HEK293T (cell line): Measurements from ENCODE around the gene TTLL12.

Experiments
- CTCF ChIA-PET: fragments of 350-600 bp; formaldehyde crosslinking; extraction: SDS; loops from one replicate; lab custom pipeline; 2021; ENCODE audit warnings: antibody characterized with exemption, inconsistent platforms; lab: Yijun Ruan, JAX
- POLR2A ChIA-PET: fragments of 350-600 bp; formaldehyde crosslinking; extraction: SDS; loops from one replicate; lab custom pipeline; 2020; ENCODE audit warnings: antibody characterized with exemption, inconsistent platforms; lab: Yijun Ruan, JAX
- DNase-seq: peaks from one replicate; pipeline ENCODE4 v3.0.0; 2012; ENCODE audit warnings: mixed read lengths; ENCODE audit errors: extremely low spot score
- ARNT ChIP-seq: fragments of 450-650 bp; IDR thresholded peaks from 2 replicates; pipeline ENCODE4 v1.6.1; 2017; ENCODE audit warnings: mild to moderate bottlenecking
- BHLHE40 ChIP-seq: fragments of 450-650 bp; IDR thresholded peaks from 2 replicates; pipeline ENCODE4 v1.6.1; 2016; ENCODE audit warnings: mild to moderate bottlenecking, moderate library complexity, borderline replicate concordance
- CTBP1 ChIP-seq: fragments of 450-650 bp; IDR thresholded peaks from 2 replicates; pipeline ENCODE4 v1.6.1; 2016; ENCODE audit warnings: borderline replicate concordance
- ELF4 ChIP-seq: fragments of 450-650 bp; IDR thresholded peaks from 2 replicates; pipeline ENCODE4 v1.6.1; 2017; ENCODE audit warnings: antibody characterized with exemption
- FOXA1 ChIP-seq: fragments of 450-650 bp; IDR thresholded peaks from 2 replicates; pipeline ENCODE4 v1.6.1; 2016; ENCODE audit warnings: mild to moderate bottlenecking
- FOXK2 ChIP-seq: fragments of 450-650 bp; IDR thresholded peaks from 2 replicates; pipeline ENCODE4 v1.6.1; 2016; ENCODE audit warnings: mild to moderate bottlenecking
- FOXM1 ChIP-seq: fragments of 450-650 bp; IDR thresholded peaks from 2 replicates; pipeline ENCODE4 v1.6.1; 2017; ENCODE audit warnings: mild to moderate bottlenecking, borderline replicate concordance
- HDGF ChIP-seq: fragments of 450-650 bp; IDR thresholded peaks from 2 replicates; pipeline ENCODE4 v1.6.1; 2017; ENCODE audit warnings: antibody characterized with exemption, borderline replicate concordance
- L3MBTL2 ChIP-seq: fragments of 450-650 bp; conservative IDR thresholded peaks from 2 replicates; pipeline ENCODE4 v1.6.1; 2016; ENCODE audit warnings: mild to moderate bottlenecking
- LEF1 ChIP-seq: fragments of 450-650 bp; IDR thresholded peaks from 2 replicates; pipeline ENCODE4 v1.6.1; 2017; ENCODE audit warnings: mild to moderate bottlenecking, borderline replicate concordance
- NFRKB ChIP-seq: fragments of 450-650 bp; IDR thresholded peaks from 2 replicates; pipeline ENCODE4 v1.6.1; 2016; ENCODE audit warnings: mild to moderate bottlenecking, moderate library complexity
- SP1 ChIP-seq: fragments of 450-650 bp; IDR thresholded peaks from 2 replicates; pipeline ENCODE4 v1.6.1; 2017
- SUZ12 ChIP-seq: fragments of 450-650 bp; IDR thresholded peaks from 2 replicates; pipeline ENCODE4 v1.6.1; 2016; ENCODE audit warnings: mild to moderate bottlenecking
- TARDBP ChIP-seq: fragments of 450-650 bp; IDR thresholded peaks from 2 replicates; pipeline ENCODE4 v1.6.1; 2016
- ZNF384 ChIP-seq: fragments of 450-650 bp; IDR thresholded peaks from 2 replicates; pipeline ENCODE4 v1.6.1; 2016
- TF ChIP-seq, protein P1 (sequence below): fragments of 450-650 bp; IDR thresholded peaks from 2 replicates; pipeline ENCODE4 v1.6.1; 2016

The TTLL12 gene

DNA sequence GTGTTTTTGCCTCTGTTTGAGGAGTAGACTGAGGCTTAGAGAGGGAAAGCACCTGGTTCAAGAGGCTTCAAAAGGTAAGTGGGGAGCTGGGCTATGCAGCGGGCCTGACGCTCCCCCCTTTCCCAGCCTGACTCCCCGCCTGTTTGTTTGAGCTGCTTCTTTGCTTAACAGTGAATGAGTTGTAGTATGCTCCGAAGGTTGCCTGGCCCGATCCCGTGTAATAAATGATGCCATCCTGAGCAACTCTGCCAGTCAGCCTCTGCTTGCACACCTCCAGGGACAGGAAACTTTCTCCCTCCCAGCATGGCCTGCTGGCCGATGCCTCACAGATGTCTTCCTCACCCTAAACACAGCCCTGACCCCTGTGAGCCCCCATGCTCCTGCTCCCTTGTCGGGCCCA is 45.5 kb upstream of the TTLL12 start:
- no peak for TF ChIP-seq ZNF384
- ChIA-PET POLR2A (no interaction called here), CTCF (interaction anchor here (1.0 to 2.0 kb wide), 6 partner anchors 12 to 154 kb away, joined by 3 to 18 read pairs (median 10); no protein-coding TSS in a partner anchor)
- DNase-seq: no peak

DNA sequence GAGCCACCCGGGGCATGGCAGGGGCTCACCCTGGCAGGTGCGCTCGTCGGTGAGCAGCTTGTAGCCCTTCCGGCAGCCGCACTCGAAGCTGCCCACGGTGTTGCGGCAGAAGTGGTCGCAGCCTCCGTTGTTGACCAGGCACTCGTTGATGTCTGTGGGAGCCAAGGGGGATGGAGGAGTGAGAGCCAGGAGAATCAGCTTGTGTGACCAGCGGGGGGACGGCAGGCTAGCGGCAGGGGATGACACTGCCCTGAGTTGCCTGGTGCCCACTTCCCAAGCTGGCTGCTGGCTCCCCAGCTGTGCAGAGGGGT is 44.7 kb upstream of the TTLL12 start:
- DNase-seq: no peak
- ChIA-PET POLR2A (no interaction called here), CTCF (interaction anchor here (0.5 to 2.0 kb wide), 22 partner anchors 11 to 788 kb away, joined by 3 to 18 read pairs (median 3); no protein-coding TSS in a partner anchor)
- no peak for TF ChIP-seq FOXA1
- TF ChIP-seq L3MBTL2: no peak
- no peak for TF ChIP-seq ELF4
- no peak for TF ChIP-seq NFRKB
- TF ChIP-seq FOXK2: no peak

DNA sequence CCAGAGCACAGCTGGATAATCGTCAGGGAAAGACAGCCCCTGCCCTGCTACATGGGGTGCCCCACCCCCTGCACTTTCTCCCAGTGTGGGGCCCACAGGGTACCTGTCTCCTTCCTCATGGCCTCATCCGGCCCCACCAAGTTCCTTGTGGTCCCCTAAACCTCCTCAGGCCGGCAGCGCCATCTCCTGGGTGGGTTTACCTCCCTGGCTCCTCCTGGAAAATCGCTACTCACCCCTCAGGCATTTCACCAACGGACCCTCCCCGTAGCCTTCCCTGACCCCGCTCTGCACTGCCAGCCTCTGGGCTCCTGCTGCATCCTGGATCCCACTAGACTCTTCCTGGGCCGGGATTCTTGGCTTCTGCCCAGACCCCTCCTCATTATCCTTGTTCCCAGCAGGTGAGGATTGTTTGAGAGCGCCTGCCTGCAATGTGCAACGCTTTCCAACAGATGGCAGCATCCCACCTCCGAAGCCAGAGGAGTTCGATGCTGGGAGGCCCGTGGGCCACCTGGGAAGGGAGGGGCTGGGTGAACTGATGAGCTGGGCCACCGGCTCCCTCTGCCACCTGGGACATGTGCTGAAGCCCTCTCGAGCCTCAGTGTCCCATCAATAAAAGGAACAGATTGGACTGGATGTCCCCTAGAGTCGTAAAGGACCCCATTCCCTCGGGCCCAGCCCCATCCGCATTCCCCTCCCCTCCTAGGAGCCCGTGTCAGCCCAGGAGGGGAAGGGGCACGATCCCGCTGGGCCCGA is 44.2 kb upstream of the TTLL12 start:
- ChIA-PET POLR2A (interaction anchor here (1.4 kb wide), 1 partner anchor 44 kb away, joined by 8 read pairs; the partner anchor contains the start of gene TTLL12), CTCF (interaction anchor here (0.5 to 2.0 kb wide), 23 partner anchors 10 to 788 kb away, joined by 3 to 18 read pairs (median 3); no protein-coding TSS in a partner anchor)
- peak; percentile 87 for DNase-seq
- TF ChIP-seq SP1 (no peak), ELF4 (no peak), TARDBP (no peak), SUZ12 (no peak), LEF1 (no peak), FOXK2 (no peak), FOXM1 (no peak), L3MBTL2 (no peak), HDGF (no peak), BHLHE40 (no peak), NFRKB (no peak), ARNT (no peak), CTBP1 (no peak), ZNF384 (no peak), FOXA1 (no peak)
- TF ChIP-seq, protein P1, sequence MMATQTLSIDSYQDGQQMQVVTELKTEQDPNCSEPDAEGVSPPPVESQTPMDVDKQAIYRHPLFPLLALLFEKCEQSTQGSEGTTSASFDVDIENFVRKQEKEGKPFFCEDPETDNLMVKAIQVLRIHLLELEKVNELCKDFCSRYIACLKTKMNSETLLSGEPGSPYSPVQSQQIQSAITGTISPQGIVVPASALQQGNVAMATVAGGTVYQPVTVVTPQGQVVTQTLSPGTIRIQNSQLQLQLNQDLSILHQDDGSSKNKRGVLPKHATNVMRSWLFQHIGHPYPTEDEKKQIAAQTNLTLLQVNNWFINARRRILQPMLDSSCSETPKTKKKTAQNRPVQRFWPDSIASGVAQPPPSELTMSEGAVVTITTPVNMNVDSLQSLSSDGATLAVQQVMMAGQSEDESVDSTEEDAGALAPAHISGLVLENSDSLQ: no peak

DNA sequence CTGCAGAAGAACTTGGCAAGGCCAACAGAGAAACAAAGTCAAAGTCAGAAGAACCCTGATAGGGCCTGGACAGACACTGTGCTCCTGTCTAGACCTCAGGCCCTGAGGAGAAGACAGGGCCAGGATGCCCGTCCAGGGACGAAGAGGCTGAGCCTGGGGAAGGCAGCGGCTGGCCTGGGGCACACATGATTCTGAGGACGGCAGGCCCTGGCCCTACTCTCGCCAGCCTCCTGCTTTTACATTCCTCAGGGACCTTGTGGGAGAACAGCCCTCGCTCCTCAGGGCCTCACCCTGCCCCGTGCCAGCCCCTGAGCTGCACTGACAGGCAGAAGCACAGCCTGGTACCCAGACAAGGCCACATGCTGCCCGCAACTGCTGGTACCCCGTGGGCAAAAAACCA is 43.6 kb upstream of the TTLL12 start:
- DNase-seq: no peak
- TF ChIP-seq FOXM1 (no peak), LEF1 (no peak), SUZ12 (no peak), BHLHE40 (no peak), NFRKB (no peak), ELF4 (no peak), HDGF (no peak), FOXK2 (no peak), SP1 (no peak), ZNF384 (no peak)
- POLR2A ChIA-PET: interaction anchor here (1.4 kb wide), 1 partner anchor 43 kb away, joined by 8 read pairs; the partner anchor contains the start of gene TTLL12
- CTCF ChIA-PET: interaction anchor here (1.1 to 3.7 kb wide), 3 partner anchors 116 to 156 kb away, joined by 3 to 15 read pairs (median 11); no protein-coding TSS in a partner anchor

DNA sequence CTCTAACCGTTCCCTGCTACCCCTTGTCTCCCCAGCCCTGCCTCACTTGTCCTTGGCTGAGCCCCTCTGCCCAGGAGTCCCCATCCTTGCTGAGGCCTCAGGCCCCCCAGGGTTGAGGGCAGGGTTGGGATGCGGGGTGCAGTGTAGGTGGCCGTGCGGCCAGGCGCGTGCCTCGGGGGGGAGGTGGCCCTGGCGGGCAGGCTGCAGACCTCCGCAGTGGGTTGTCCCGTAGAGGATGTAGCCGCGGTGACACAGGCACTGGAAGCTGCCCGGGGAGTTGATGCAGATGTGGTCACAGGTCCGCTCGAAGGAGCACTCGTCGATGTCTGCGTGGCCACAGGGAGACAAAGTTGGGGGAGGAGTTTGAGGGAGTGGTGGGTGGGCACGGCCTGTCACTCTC is 41.9 kb upstream of the TTLL12 start:
- POLR2A ChIA-PET: interaction anchor here (2.6 kb wide), 1 partner anchor 42 kb away, joined by 19 read pairs; the partner anchor contains the start of gene TTLL12
- TF ChIP-seq BHLHE40 (no peak), SUZ12 (no peak), CTBP1 (no peak), ARNT (no peak)
- CTCF ChIA-PET: interaction anchor here (0.7 to 3.7 kb wide), 11 partner anchors 10 to 158 kb away, joined by 3 to 15 read pairs (median 4); no protein-coding TSS in a partner anchor
- no peak for DNase-seq

DNA sequence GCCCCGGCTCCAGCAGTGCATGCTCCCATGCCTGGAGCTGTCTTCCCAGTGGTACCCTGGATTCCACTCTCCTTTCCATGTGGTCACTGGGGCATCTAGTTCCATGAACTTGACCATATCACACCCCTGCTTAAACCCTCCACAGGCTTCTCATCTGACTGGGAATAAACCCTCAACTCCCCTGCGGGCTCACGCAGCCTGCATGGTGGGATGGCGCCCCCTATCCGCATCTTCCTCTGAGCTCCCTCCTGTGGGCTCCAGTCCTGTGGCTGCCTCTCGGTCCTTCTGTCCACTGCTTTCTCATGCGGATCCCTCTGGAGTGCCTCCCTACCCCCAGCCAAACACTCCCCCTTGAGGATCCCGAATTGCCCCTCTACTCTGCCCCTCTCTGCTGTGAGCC is 41.4 kb upstream of the TTLL12 start:
- CTCF ChIA-PET: interaction anchor here (0.6 to 3.7 kb wide), 12 partner anchors 9 to 167 kb away, joined by 3 to 15 read pairs (median 4); no protein-coding TSS in a partner anchor
- TF ChIP-seq CTBP1 (no peak), ARNT (no peak), LEF1 (no peak), SUZ12 (no peak), ELF4 (no peak), BHLHE40 (no peak), TARDBP (no peak), FOXK2 (no peak), FOXM1 (no peak), ZNF384 (no peak), SP1 (no peak), HDGF (no peak), FOXA1 (no peak), L3MBTL2 (no peak), NFRKB (no peak)
- TF ChIP-seq, protein P1: no peak
- POLR2A ChIA-PET: interaction anchor here (2.6 kb wide), 1 partner anchor 41 kb away, joined by 19 read pairs; the partner anchor contains the start of gene TTLL12
- DNase-seq: peak; percentile 69
